ENCODE results near the gene HEMGN.

HEMGN gene

DNA sequence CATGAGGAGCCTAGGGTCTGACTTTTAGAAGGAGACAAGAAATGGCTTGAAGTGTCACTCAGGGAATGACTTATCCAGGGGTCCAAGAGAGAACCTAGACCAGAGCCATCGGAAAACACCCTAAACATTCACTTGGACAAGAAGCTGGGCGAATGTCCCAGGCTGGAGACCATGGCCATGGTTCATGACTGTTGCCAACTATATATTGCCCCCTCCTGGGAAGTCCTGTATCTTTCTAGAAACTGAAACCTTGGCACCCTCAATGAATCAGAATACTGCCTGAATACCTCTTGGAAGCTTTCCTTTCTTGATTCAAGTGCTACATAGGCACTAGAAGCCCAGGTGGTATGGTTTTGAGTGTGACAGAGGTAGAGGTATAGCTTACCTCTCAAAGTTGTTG lies 45.6 kb downstream of the HEMGN start:
- no peak for DNase-seq

DNA sequence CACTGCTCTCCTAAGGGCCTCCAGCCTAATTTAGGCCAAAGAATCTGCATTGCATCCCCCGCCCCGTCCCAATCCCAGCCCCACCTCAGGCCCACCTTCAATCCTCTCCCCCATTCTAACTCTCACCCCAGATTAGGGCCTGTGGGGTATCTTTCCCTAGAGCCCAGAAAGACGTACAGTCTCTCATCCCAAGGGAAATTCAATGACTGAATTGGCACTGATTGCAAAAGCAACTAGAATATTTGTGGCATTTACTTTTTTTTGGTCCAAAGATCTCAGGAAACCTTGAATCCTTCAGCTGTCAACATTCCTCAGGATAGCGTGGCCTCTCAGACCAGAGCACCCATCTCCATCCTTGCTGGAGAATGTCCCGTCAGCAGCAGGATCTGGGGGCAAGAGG lies 46.2 kb downstream of the HEMGN start:
- DNase-seq = no peak

DNA sequence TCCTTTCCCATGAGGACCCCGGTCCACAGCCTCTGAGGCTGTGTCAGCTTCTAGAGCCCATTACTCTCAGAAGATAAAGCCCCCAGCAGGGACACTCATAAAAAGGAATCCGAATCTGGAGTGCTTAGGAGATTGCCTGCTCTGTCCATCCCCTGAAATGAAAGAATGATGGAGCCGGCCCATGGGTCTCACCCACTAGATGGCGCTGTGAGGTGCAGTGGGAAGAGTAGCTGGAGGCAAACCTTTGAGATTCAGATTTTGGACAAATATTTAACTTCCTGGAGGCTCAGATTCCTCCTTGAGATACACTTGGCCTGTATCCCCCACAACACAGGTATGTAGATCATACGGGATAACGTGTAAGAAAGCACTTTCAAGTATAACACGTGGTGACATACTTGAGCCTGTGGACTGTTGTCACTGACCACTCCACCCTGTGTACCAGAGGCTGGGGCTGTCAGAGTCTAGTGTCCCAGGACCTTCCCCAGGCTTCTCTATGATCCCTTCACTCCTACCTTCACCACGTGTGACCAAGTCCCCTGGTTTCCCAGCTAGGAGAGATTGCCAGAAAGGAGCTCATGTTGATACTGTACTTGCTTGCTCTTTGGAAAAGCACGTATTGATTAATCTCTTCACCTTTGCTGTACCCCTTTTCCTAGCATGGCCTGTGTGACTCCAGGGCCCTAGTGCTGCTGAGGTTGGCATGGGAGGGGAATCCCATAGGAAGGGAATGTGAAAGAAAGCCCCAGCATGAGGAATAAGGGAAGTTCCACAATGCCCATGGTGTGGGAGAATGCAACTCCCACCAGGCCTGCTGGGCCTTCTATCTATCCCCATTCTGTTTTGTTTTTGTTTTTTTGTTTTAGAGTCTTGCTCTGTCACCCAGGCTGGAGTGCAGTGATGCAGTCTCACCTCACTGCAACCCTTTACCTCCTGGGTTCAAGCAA lies 47.8 kb downstream of the HEMGN start:
- DNase-seq = peak; percentile 43

DNA sequence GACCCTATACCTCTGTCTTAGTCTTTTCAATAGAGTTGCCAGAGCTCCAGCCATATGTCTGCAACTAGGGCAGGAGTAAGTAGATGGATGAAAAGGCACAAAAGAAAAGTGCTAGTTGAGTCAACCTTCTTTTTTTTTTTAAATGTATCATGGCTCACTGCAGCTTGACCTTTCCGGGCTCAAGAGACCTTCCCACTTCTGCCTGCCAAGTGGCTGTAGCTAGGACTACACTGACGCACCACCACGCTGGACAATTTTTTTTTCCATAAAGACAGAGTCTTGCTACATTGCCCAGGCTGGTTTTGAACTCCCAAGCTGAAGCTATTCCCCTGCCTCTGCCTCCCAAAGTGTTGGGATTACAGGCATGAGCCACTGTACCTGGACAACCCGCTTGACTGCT lies 57.6 kb downstream of the HEMGN start:
- no peak for DNase-seq
